Immature natural killer cell (primary cell): ENCODE measurements around the gene PSMA7. TPM values are rescaled to one million over a fixed set of nuclear protein-coding genes. Genes with fewer than 3 reads are reported as not detected.

Experiments used
- DNase-seq, 3 donors: peaks; one replicate each; pipeline ENCODE4 v3.0.0; 2022; ENCODE audit warnings: mixed read lengths in 1 of 3
- H3K27ac Mint-ChIP-seq, 6 donors: one replicate each; pipeline ENCODE4 v1.8.0; 2020; ENCODE audit warnings: mixed read lengths in 6 of 6, mild to moderate bottlenecking in 5 of 6, inconsistent platforms in 4 of 6, moderate library complexity in 3 of 6
- H3K27me3 Mint-ChIP-seq, 3 donors: one replicate each; pipeline ENCODE4 v1.8.0; 2020 to 2021; ENCODE audit warnings: low read depth in 3 of 3, mild to moderate bottlenecking in 3 of 3, mixed read lengths in 3 of 3, moderate library complexity in 3 of 3, inconsistent platforms in 1 of 3
- H3K36me3 Mint-ChIP-seq, 3 donors: one replicate each; pipeline ENCODE4 v1.8.0; 2020; ENCODE audit warnings: mixed read lengths in 3 of 3, inconsistent platforms in 2 of 3, mild to moderate bottlenecking in 2 of 3
- H3K4me1 Mint-ChIP-seq, 2 donors: one replicate each; pipeline ENCODE4 v1.8.0; 2020; ENCODE audit warnings: inconsistent platforms in 2 of 2, mild to moderate bottlenecking in 2 of 2, mixed read lengths in 2 of 2, moderate library complexity in 1 of 2
- H3K4me3 Mint-ChIP-seq, 5 donors: one replicate each; pipeline ENCODE4 v1.8.0; 2020; ENCODE audit warnings: mild to moderate bottlenecking in 5 of 5, mixed read lengths in 5 of 5, inconsistent platforms in 3 of 5, moderate library complexity in 3 of 5
- H3K9me3 Mint-ChIP-seq, 6 donors: one replicate each; pipeline ENCODE4 v1.8.0; 2020; ENCODE audit warnings: mild to moderate bottlenecking in 6 of 6, mixed read lengths in 6 of 6, inconsistent platforms in 4 of 6, moderate library complexity in 3 of 6
- polyA plus RNA-seq, 3 donors: library from polyadenylated mRNA; unstranded; fragments of 300-500 nt; fragmentation: Illumina TruSeq; gene quantifications; one replicate each; pipeline ENCODE4 v1.2.3, GENCODE V29; 2021

Gene PSMA7
- polyA plus RNA-seq, 3 donors from 2014 or later: 497 to 643 (median 622) TPM

- peaks cover 10 to 26% (median 18%) of the 10 kb centered on the region in 3 donors for H3K36me3 Mint-ChIP-seq
- no peaks in the 10 kb centered on the region for H3K9me3 Mint-ChIP-seq
- DNase-seq: peak in 1 of 3 donors; percentile 32
- peaks cover 6 to 19% (median 16%) of the 10 kb centered on the region in 3 donors for H3K27me3 Mint-ChIP-seq
- H3K27ac Mint-ChIP-seq: peak overlapping the region; percentile 43 to 88 (median 70)
- peaks cover 38 to 46% of the 10 kb centered on the region in 2 donors for H3K4me1 Mint-ChIP-seq
- H3K4me3 Mint-ChIP-seq: peak overlapping the region; percentile 82 to 87 (median 83)
Measured at GRCh38 chr20:62122654-62123449, 20.3 kb downstream of the PSMA7 start.

- Mint-ChIP-seq H3K36me3 (peaks cover 3 to 18% (median 9%) of the 10 kb centered on the region in 3 donors), H3K27ac (peak within 1 kb of the TSS; percentile 85 to 96 (median 94)), H3K9me3 (peaks cover 0 to 2% (median 0%) of the 10 kb centered on the region in 6 donors), H3K4me1 (peaks cover 46 to 50% of the 10 kb centered on the region in 2 donors), H3K27me3 (peaks cover 14 to 24% (median 24%) of the 10 kb centered on the region in 3 donors), H3K4me3 (peak within 1 kb of the TSS; percentile 88 to 91 (median 88))
- peak; percentile 93 to 96 (median 95) for DNase-seq
Measured at GRCh38 chr20:62121776-62122653, 21.2 kb downstream of the PSMA7 start, which contains the start of gene LSM14B. Gene LSM14B, plus strand, starts transcription at chr20:62122475. Its CDS starts 192 bp downstream, at chr20:62122667.

DNA sequence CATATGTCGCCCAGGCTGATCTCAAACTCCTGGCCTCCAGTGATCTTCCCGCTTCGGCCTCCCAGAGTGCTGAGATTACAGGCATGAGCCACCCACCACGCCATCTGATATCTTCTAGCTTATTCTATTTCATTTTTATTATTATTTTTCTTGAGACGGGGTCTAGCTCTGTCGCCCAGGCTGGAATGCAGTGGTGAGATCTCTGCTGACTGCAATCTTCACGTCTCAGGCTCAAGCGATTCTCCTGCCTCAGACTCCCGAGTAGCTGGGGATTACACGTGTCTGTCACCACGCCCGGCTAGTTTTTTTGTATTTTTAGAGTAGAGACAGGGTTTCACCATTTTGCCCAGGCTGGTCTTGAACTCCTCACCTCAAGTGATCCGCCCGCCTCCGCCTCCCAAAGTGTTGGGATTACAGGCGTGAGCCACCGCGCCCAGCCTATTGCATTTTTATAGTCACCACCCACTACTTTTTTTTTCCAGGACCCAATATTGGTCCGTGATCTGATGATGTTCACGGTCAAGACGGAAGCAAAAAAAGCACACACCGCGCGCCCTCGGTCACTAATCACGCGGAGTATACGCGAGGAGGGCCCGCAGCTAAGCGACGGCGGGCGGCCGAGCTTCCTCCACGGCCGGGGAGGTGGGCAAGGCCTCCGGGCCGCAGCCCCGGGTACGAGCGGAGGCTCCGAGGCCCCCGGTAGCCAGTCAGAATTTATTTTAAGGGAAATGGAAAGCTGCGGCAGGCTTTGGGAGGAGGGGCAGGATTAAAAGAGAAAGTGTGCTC lies 22.0 kb downstream of the PSMA7 start:
- Mint-ChIP-seq H3K27me3 (peaks cover 15 to 24% (median 24%) of the 10 kb centered on the region in 3 donors), H3K36me3 (peaks cover 0 to 10% (median 5%) of the 10 kb centered on the region in 3 donors), H3K27ac (peak overlapping the region; percentile 85 to 96 (median 94)), H3K4me3 (peak overlapping the region; percentile 88 to 91 (median 88)), H3K4me1 (peaks cover 47 to 53% of the 10 kb centered on the region in 2 donors), H3K9me3 (peaks cover 0 to 2% (median 0%) of the 10 kb centered on the region in 6 donors)
- DNase-seq: no peak

DNA sequence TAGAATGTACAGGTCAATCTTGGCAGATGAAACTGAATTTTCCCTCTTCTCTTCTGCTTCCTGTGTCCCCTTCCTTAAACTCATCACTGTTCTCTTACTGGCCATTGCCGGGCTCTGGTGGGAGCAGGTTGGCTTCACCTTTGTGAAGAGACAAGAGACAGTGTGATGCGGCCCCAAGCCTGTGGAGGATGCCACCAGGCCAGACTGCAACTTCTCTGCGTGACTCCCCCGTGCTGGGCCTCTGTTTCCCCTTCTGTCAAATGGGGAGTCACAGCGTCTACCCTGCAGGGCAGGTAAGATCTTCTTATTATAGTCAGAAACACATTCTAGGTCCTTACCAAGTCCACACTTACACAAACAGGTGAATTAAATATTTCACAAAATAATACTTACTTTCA lies 22.8 kb downstream of the PSMA7 start:
- peak overlapping the region in 5 of 6 donors; percentile 90 to 96 (median 93) for H3K27ac Mint-ChIP-seq
- peaks cover 0 to 4% (median 2%) of the 10 kb centered on the region in 6 donors for H3K9me3 Mint-ChIP-seq
- peaks cover 47 to 53% of the 10 kb centered on the region in 2 donors for H3K4me1 Mint-ChIP-seq
- no peak for DNase-seq
- H3K36me3 Mint-ChIP-seq: peaks cover 0 to 9% (median 5%) of the 10 kb centered on the region in 3 donors
- peak overlapping the region; percentile 17 to 88 (median 35) for H3K4me3 Mint-ChIP-seq
- H3K27me3 Mint-ChIP-seq: peaks cover 15 to 27% (median 21%) of the 10 kb centered on the region in 3 donors

DNA sequence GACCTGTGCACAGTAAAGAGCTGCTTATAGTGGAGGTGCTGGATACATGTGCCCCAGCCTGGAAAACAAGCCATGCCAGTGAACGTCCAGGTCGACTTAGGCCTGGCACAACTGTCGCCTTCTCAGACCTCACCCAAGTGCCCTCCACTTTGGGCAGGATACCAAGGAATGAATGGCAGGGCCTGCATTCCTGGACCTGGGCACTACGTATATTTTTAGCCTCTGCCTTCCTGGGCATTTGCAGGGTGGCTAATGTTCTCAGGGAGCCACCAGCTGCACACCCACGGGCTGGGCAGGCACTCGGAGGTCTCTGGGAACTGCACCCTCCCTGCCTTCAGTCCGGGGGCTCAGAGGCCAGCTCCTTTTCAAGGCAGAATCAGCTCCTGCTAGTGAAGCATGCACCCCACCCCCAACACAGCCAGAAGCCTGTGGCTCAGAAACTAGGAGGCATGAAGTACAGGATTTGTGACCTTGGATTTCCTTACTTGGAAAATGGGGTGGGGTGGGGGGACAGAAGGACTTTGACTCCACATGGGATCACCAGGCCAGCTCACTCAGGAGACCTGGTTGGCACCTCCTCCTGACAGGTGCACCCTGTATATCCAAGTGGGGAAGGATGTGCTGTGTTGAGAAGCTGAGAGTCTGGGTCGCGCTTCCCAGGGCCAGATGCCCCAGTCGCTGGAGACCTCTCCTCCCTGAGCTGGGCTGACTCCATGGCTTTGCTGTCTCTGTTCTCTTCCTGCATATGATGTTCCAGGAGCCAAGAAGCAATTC lies 23.4 kb downstream of the PSMA7 start:
- Mint-ChIP-seq H3K9me3 (peaks cover 0 to 4% (median 2%) of the 10 kb centered on the region in 6 donors), H3K27ac (peak overlapping the region in 5 of 6 donors; percentile 92 to 96 (median 94)), H3K27me3 (peaks cover 15 to 29% (median 22%) of the 10 kb centered on the region in 3 donors), H3K4me3 (peak overlapping the region in 3 of 5 donors; percentile 17 to 88 (median 35)), H3K36me3 (peaks cover 0 to 6% (median 5%) of the 10 kb centered on the region in 3 donors), H3K4me1 (peaks cover 44 to 53% of the 10 kb centered on the region in 2 donors)
- no peak for DNase-seq

DNA sequence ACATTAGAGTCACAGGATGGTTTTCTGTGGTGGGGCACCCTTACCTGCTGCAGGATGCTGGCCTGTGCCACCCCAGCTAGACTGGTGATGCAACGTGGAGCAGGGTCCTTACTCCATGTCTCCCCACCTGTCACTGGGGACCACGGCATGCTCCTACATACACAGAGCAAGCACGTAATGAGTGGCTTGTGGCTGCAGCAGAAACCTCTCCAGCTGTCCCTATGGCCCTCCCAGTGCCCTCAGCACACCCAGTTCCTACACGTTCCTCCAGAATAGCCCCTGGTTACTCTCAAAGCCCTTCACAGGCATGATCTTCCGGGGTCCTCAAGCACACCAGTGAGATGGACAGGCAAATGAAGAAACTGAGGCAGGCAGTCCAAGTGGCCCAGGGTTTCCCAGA lies 24.1 kb downstream of the PSMA7 start:
- H3K4me3 Mint-ChIP-seq: peak overlapping the region; percentile 6 to 29 (median 25)
- peaks cover 0 to 1% (median under 1%) of the 10 kb centered on the region in 3 donors for H3K36me3 Mint-ChIP-seq
- peak overlapping the region in 5 of 6 donors; percentile 92 to 96 (median 94) for H3K27ac Mint-ChIP-seq
- no peak for DNase-seq
- peaks cover 0 to 7% (median 2%) of the 10 kb centered on the region in 6 donors for H3K9me3 Mint-ChIP-seq
- H3K27me3 Mint-ChIP-seq: peaks cover 15 to 30% (median 21%) of the 10 kb centered on the region in 3 donors
- peaks cover 40 to 47% of the 10 kb centered on the region in 2 donors for H3K4me1 Mint-ChIP-seq

GRCh38 chr20:62118113-62119043 lies 24.8 kb downstream of the PSMA7 start:
- Mint-ChIP-seq H3K27me3 (peaks cover 15 to 28% (median 21%) of the 10 kb centered on the region in 3 donors), H3K4me3 (peak overlapping the region; percentile 52 to 73 (median 68)), H3K9me3 (peaks cover 0 to 7% (median 2%) of the 10 kb centered on the region in 6 donors), H3K36me3 (no peaks in the 10 kb centered on the region), H3K4me1 (peaks cover 33 to 40% of the 10 kb centered on the region in 2 donors), H3K27ac (peak overlapping the region; percentile 66 to 96 (median 94))
- DNase-seq: no peak

DNA sequence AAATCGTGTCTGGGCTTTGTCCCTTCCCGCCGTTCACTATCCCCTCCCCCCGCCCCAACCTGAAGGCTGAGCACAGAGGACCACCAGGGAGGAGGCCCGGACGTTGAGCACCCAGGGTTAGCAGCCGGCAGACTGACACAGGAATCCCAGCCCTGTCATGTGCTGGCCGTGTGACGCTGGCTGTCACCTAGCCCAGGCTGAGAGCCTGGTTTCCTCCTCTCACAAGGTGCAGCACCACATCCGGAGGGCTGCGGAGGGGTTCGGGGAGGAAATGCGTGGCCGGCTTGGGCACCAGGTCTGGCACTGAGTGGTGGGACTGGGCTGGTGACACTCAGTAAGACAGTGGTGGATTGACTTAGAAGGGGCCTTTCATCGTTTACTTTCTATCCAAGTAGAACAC lies 25.5 kb downstream of the PSMA7 start:
- DNase-seq: peak; percentile 94 to 96 (median 94)
- peaks cover 30 to 37% of the 10 kb centered on the region in 2 donors for H3K4me1 Mint-ChIP-seq
- H3K9me3 Mint-ChIP-seq: peaks cover 6 to 9% (median 6%) of the 10 kb centered on the region in 6 donors
- H3K27me3 Mint-ChIP-seq: peaks cover 15 to 32% (median 18%) of the 10 kb centered on the region in 3 donors
- no peaks in the 10 kb centered on the region for H3K36me3 Mint-ChIP-seq
- H3K27ac Mint-ChIP-seq: peak overlapping the region; percentile 66 to 96 (median 94)
- H3K4me3 Mint-ChIP-seq: peak overlapping the region; percentile 52 to 73 (median 68)

GRCh38 chr20:62117362-62117646 lies 25.9 kb downstream of the PSMA7 start:
- Mint-ChIP-seq H3K4me3 (peak overlapping the region; percentile 52 to 73 (median 68)), H3K27me3 (peaks cover 17 to 32% (median 18%) of the 10 kb centered on the region in 3 donors), H3K9me3 (peaks cover 8 to 13% (median 10%) of the 10 kb centered on the region in 6 donors), H3K4me1 (peaks cover 30 to 37% of the 10 kb centered on the region in 2 donors), H3K36me3 (no peaks in the 10 kb centered on the region), H3K27ac (peak overlapping the region; percentile 66 to 96 (median 94))
- no peak for DNase-seq

DNA sequence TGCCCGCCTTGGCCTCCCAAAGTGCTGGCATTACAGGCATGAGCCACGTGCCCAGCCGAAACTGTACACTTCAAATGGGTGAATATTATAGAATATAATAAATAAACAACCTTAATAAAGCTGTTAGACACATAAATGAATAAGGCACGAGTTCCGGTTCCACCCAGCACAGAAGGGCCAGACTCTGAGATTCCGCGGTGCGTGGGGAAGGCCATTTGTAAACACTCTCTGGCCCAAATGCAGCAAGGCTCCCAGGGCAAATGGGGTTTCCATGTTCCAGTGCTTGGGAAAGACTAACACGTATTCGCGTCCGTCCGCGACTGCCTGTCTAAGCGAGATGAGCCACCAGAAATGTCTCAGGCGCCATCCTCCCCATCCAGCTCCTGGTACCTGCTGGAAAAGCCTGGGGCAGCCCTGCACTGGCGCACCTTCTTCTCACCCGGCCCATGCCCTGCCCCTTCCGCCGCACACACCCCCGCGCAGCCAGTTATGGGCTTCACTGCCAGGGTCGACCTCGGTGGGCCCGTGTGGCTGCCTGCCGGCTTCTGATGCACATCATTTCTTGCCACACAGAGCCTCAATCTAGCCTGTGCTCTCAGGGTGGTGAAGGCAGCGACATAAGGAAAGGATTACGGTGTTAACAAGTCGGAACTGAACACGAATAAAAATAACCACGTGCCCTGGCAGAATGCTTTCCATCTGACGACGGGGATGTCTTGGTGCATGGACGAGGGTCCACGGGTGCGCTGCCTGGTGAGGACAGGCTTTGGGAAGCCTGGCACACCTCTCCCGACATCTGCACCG lies 26.4 kb downstream of the PSMA7 start:
- H3K27me3 Mint-ChIP-seq: peaks cover 18 to 32% (median 19%) of the 10 kb centered on the region in 3 donors
- no peaks in the 10 kb centered on the region for H3K36me3 Mint-ChIP-seq
- H3K4me3 Mint-ChIP-seq: peak overlapping the region in 3 of 5 donors; percentile 68 to 73 (median 72)
- DNase-seq: no peak
- H3K4me1 Mint-ChIP-seq: peaks cover 30 to 37% of the 10 kb centered on the region in 2 donors
- H3K9me3 Mint-ChIP-seq: peaks cover 10 to 16% (median 12%) of the 10 kb centered on the region in 6 donors
- peak overlapping the region in 5 of 6 donors; percentile 92 to 96 (median 94) for H3K27ac Mint-ChIP-seq
